C4-2B (cell line): Measurements from ENCODE around the gene ARHGAP18.

ENCODE experiments used
- CTCF ChIP-seq: fragments of 450-650 bp; conservative IDR thresholded peaks from 2 replicates; pipeline ENCODE4 v1.5.1; 2017; ENCODE audit warnings: mild to moderate bottlenecking
- ZFX ChIP-seq: fragments of 450-650 bp; IDR thresholded peaks from 2 replicates; pipeline ENCODE4 v1.6.1; 2017

- TF ChIP-seq CTCF = no peak
- TF ChIP-seq ZFX = no peak
These were observed 163.3 kb downstream of the ARHGAP18 start for GRCh38 chr6:129546702-129547101.
